ENCODE data around the gene PNPLA6.

Gene PNPLA6

GRCh38 chr19:7522072-7522922 lies 13.2 kb upstream of the PNPLA6 start, which contains the start of gene MCOLN1:
MCOLN1 (plus strand) TSS chr19:7522624; CDS start chr19:7522751, 127 bp downstream.
- H3K27ac Mint-ChIP-seq, result peak within 1 kb of the TSS; percentile 83
- ATAC-seq (peak; percentile 85), DNase-seq (peak; percentile 100)
- H3K36me3 Mint-ChIP-seq (ENCODE audit: low read depth), result no peaks in the 10 kb centered on the region
- H3K9me3 Mint-ChIP-seq, result no peaks in the 10 kb centered on the region
- H3K4me1 Mint-ChIP-seq, result peaks cover 14% of the 10 kb centered on the region
- H3K27me3 Mint-ChIP-seq, result no peaks in the 10 kb centered on the region
- H3K4me3 Mint-ChIP-seq, result peak within 1 kb of the TSS; percentile 79

- peaks cover 11% of the 10 kb centered on the region for H3K4me1 Mint-ChIP-seq
- no peaks in the 10 kb centered on the region for H3K27me3 Mint-ChIP-seq
- H3K4me3 Mint-ChIP-seq, result peak overlapping the region; percentile 79
- no peaks in the 10 kb centered on the region for H3K36me3 Mint-ChIP-seq (ENCODE audit: low read depth)
- H3K27ac Mint-ChIP-seq, result no peak overlapping the region
- ATAC-seq (no peak), DNase-seq (no peak)
- no peaks in the 10 kb centered on the region for H3K9me3 Mint-ChIP-seq
Measured at GRCh38 chr19:7522923-7523667, 12.4 kb upstream of the PNPLA6 start.

DNA sequence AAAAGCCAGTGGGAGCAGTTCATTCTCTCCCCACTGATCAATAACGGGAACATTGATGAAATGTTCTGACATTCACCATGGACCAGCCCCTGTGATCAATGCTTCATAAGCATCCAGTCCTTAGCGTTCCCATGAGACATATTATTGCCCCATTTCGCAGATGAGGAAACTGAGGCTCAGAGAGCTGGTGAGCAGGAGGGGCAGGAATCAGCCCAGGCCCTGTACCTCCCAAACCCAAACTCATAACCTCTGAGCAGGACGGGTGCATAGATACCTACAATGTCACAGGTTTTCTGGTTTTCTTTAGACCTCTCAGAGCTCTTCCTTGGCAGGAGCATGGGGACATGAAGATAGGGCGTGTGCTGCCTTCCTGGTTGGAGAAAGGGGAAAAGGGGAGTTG lies 11.0 kb upstream of the PNPLA6 start:
- Mint-ChIP-seq H3K27me3 (no peaks in the 10 kb centered on the region), H3K36me3 (ENCODE audit: low read depth) (peaks cover 3% of the 10 kb centered on the region), H3K9me3 (no peaks in the 10 kb centered on the region), H3K4me1 (peaks cover 11% of the 10 kb centered on the region), H3K27ac (no peak overlapping the region), H3K4me3 (no peak overlapping the region)
- no peak for DNase-seq
- ATAC-seq, result no peak

DNA sequence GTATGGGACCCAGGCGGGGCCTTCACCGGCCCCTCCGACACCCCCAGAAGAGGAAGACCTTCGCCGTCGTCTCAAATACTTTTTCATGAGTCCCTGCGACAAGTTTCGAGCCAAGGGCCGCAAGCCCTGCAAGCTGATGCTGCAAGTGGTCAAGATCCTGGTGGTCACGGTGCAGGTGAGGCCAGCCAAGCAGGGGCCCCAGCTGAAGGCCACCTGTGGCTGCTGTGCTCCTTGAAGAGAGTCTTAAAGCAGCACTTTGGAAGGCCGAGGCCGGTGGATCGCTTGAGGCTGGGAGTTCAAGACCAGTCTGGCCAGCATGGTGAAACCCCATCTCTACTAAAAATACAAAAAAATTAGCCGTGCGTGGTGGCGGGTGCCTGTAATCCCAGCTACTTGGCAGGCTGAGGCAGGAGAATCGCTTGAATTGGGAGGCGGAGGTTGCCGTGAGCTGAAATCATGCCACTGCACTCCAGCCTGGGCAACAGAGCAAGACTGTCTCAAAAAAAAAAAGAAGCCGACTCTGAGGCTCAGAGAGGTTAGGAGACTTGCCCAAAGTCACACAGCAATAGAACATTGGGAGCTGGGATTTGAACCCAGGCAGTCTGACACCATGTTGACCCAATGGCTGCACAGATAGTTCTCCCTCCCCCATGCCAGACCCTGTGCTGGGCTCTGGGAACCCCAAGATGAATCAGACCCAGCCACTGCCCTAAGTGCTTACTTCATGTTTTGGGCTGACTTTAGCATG lies 10.4 kb upstream of the PNPLA6 start:
- peaks cover 3% of the 10 kb centered on the region for H3K36me3 Mint-ChIP-seq (ENCODE audit: low read depth)
- no peak overlapping the region for H3K27ac Mint-ChIP-seq
- no peaks in the 10 kb centered on the region for H3K27me3 Mint-ChIP-seq
- H3K4me3 Mint-ChIP-seq, result no peak overlapping the region
- no peak for ATAC-seq
- no peak for DNase-seq
- peaks cover 11% of the 10 kb centered on the region for H3K4me1 Mint-ChIP-seq
- H3K9me3 Mint-ChIP-seq, result no peaks in the 10 kb centered on the region

DNA sequence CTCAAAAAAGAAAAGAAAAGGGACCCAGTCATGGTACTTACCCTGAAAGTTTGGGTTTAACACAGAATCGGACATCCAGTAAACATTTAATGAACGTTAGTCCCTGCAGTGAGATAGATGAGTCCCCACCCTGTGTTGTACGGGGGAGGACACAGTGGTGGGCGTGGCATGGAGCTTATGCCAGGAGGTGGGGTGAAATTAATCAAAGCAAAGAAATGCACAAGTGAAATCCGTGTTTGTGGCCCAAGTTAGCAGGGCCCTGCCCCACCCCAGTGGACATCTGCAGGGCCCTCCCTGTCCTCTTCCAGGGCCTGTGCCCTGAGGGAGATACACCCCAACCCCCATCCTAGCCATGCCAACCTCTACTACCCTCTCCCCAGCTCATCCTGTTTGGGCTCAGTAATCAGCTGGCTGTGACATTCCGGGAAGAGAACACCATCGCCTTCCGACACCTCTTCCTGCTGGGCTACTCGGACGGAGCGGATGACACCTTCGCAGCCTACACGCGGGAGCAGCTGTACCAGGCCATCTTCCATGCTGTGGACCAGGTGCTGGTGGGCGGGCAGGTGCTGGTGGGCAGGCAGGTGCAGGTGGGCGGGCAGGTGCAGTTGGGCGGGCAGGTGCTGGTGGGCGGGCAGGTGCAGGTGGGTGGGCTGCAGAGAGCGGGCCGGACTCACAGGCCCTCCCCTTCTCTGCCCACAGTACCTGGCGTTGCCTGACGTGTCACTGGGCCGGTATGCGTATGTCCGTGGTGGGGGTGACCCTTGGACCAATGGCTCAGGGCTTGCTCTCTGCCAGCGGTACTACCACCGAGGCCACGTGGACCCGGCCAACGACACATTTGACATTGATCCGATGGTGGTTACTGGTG lies 9.2 kb upstream of the PNPLA6 start:
- ATAC-seq, result no peak
- DNase-seq, result no peak
- H3K27me3 Mint-ChIP-seq, result no peaks in the 10 kb centered on the region
- H3K4me3 Mint-ChIP-seq, result no peak overlapping the region
- no peaks in the 10 kb centered on the region for H3K9me3 Mint-ChIP-seq
- H3K27ac Mint-ChIP-seq, result no peak overlapping the region
- H3K4me1 Mint-ChIP-seq, result peaks cover 11% of the 10 kb centered on the region
- peaks cover 3% of the 10 kb centered on the region for H3K36me3 Mint-ChIP-seq (ENCODE audit: low read depth)

GRCh38 chr19:7527516-7528191 lies 7.9 kb upstream of the PNPLA6 start:
- no peak overlapping the region for H3K27ac Mint-ChIP-seq
- no peaks in the 10 kb centered on the region for H3K9me3 Mint-ChIP-seq
- no peaks in the 10 kb centered on the region for H3K27me3 Mint-ChIP-seq
- peaks cover 4% of the 10 kb centered on the region for H3K4me1 Mint-ChIP-seq
- DNase-seq (no peak), ATAC-seq (no peak)
- peaks cover 4% of the 10 kb centered on the region for H3K36me3 Mint-ChIP-seq (ENCODE audit: low read depth)
- H3K4me3 Mint-ChIP-seq, result no peak overlapping the region

- Mint-ChIP-seq H3K9me3 (no peaks in the 10 kb centered on the region), H3K27ac (no peak overlapping the region), H3K36me3 (ENCODE audit: low read depth) (peaks cover 4% of the 10 kb centered on the region), H3K27me3 (no peaks in the 10 kb centered on the region), H3K4me3 (no peak overlapping the region), H3K4me1 (peaks cover 6% of the 10 kb centered on the region)
- no peak for ATAC-seq
- DNase-seq, result no peak
Measured at GRCh38 chr19:7528192-7528519, 7.4 kb upstream of the PNPLA6 start.

- Mint-ChIP-seq H3K27ac (no peak overlapping the region), H3K36me3 (ENCODE audit: low read depth) (peaks cover 4% of the 10 kb centered on the region), H3K27me3 (no peaks in the 10 kb centered on the region), H3K4me1 (peaks cover 4% of the 10 kb centered on the region), H3K4me3 (no peak overlapping the region), H3K9me3 (no peaks in the 10 kb centered on the region)
- no peak for DNase-seq
- ATAC-seq, result no peak
Measured at GRCh38 chr19:7528522-7529245, 6.8 kb upstream of the PNPLA6 start.

DNA sequence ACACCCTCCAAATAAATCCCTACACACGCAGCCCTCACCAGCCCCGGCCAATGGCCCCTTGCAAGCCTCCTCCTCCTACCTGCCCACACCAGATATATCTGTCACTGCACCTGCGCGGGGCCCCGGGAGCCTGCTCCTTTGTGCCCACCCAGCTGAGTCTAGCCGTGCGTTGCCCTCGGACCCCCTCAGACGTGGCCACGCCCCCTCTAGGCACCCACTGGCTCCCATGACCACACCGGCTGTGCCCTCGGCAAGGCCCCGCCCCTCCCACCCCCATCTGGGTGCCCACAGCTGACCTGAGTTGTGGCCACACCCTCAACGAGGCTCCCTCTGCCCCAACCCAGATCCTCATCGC lies 6.3 kb upstream of the PNPLA6 start:
- H3K4me3 Mint-ChIP-seq, result no peak overlapping the region
- H3K36me3 Mint-ChIP-seq (ENCODE audit: low read depth), result peaks cover 4% of the 10 kb centered on the region
- no peak overlapping the region for H3K27ac Mint-ChIP-seq
- peaks cover 4% of the 10 kb centered on the region for H3K4me1 Mint-ChIP-seq
- no peak for DNase-seq
- H3K9me3 Mint-ChIP-seq, result no peaks in the 10 kb centered on the region
- no peaks in the 10 kb centered on the region for H3K27me3 Mint-ChIP-seq
- no peak for ATAC-seq

- Mint-ChIP-seq H3K4me3 (no peak overlapping the region), H3K4me1 (peaks cover 4% of the 10 kb centered on the region)
- ATAC-seq, result no peak
Measured at GRCh38 chr19:7529610-7530490, 5.7 kb upstream of the PNPLA6 start.

DNA sequence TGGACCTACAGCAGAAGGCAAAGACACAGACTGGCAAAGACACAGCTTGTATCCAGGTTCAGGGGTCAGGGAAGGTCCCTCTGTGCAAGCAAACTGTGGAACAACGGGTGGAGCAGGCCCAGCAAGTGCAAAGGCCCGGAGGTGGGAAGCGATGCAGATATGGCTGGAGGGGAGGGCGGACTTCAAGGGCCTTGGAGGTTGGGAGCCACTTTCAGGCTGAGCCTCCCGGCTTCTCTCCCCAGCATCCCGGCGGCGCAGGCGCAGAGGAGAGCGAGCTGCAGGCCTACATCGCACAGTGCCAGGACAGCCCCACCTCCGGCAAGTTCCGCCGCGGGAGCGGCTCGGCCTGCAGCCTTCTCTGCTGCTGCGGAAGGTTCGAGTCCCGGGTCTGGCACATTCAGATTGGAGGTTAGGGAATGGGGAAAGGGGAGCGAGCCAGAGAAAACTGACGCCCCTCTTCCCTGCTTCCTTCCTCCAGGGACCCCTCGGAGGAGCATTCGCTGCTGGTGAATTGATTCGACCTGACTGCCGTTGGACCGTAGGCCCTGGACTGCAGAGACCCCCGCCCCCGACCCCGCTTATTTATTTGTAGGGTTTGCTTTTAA lies 2.1 kb upstream of the PNPLA6 start:
- ATAC-seq (no peak), DNase-seq (no peak)
- peaks cover 8% of the 10 kb centered on the region for H3K36me3 Mint-ChIP-seq (ENCODE audit: low read depth)
- H3K27ac Mint-ChIP-seq, result peak overlapping the region; percentile 54
- peaks cover 16% of the 10 kb centered on the region for H3K4me1 Mint-ChIP-seq
- peak overlapping the region; percentile 93 for H3K4me3 Mint-ChIP-seq
- H3K9me3 Mint-ChIP-seq, result no peaks in the 10 kb centered on the region
- no peaks in the 10 kb centered on the region for H3K27me3 Mint-ChIP-seq

More at GRCh38 chr19:7529610-7530490, 5.7 kb upstream of the PNPLA6 start:
- H3K9me3 Mint-ChIP-seq, result no peaks in the 10 kb centered on the region
- DNase-seq, result no peak
- H3K36me3 Mint-ChIP-seq (ENCODE audit: low read depth), result peaks cover 4% of the 10 kb centered on the region
- no peaks in the 10 kb centered on the region for H3K27me3 Mint-ChIP-seq
- H3K27ac Mint-ChIP-seq, result no peak overlapping the region

GRCh38 chr19:7533925-7534480 lies 1.5 kb upstream of the PNPLA6 start:
- Mint-ChIP-seq H3K4me1 (peaks cover 16% of the 10 kb centered on the region), H3K9me3 (no peaks in the 10 kb centered on the region), H3K36me3 (ENCODE audit: low read depth) (peaks cover 11% of the 10 kb centered on the region), H3K27me3 (no peaks in the 10 kb centered on the region), H3K27ac (peak overlapping the region; percentile 90), H3K4me3 (peak overlapping the region; percentile 93)
- ATAC-seq, result peak; percentile 35
- DNase-seq, result peak; percentile 83

Data from activated naive CD8-positive, alpha-beta T cell treated with anti-CD3 and anti-CD28 coated beads, Interleukin-2, amount 50 U/mL, for 24 hours (primary cell).